Activated CD4-positive, CD25-positive, alpha-beta regulatory T cell treated with anti-CD3 and anti-CD28 coated beads, Interleukin-2, amount 50 U/mL, for 24 hours (primary cell): Measurements from ENCODE around the gene MAP3K12.

Source experiments
- ATAC-seq, 2 donors: fragments of 150-1000 bp; cut with Tn5 transposase; one replicate each; pipeline ENCODE4 v1.10.0; 2021; ENCODE audit warnings: mild to moderate bottlenecking in 1 of 2, moderate library complexity in 1 of 2

MAP3K12 gene

GRCh38 chr12:53508534-53509170 lies 9.4 kb upstream of the MAP3K12 start:
- ATAC-seq = peak; percentile 95 to 98

GRCh38 chr12:53507603-53507885 lies 8.3 kb upstream of the MAP3K12 start:
- no peak for ATAC-seq

DNA sequence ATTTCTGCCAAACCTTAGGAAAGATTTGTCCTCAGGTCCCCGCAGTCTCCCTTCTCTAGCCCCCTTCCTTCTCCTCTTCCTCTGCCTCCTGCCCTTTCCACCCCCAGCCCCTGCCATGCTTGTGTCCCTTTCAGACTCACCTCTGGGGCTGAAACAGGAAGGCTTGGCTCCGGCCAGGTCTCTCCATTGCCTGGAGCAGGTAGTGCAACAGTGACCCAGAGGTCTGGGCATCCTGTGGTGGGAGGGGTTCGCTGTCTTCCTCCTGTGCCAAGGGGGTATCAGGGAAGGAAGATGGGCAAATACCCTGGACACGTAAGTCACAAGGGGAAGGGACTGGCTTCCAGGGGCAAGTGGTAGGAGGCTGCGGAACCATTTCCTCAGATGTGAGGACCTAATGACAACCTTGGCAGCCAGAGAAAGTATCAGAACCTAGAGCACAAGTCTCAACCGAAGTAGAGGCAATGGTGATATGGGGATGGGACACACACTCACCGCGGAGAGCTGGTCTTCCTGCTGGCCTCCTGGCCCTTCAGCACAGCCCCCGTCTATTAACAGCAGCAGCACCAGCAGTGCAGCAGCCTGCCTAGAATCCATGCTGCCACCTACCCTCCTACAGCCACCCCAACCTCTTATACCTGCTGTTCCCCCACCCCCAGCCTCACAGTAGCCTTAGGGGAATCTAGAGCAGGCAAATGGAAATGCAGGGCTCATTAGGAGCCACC lies 7.8 kb upstream of the MAP3K12 start, which contains the start of gene NPFF:
TSS of gene NPFF (minus strand) at position 604 of the 722 bp plus-strand sequence. CDS start at position 594, 10 bp downstream.
- no peak for ATAC-seq

GRCh38 chr12:53506450-53506785 lies 7.2 kb upstream of the MAP3K12 start:
- ATAC-seq = no peak

- ATAC-seq = no peak
Observed at GRCh38 chr12:53505555-53506449, 6.5 kb upstream of the MAP3K12 start.

GRCh38 chr12:53505086-53505485 lies 5.8 kb upstream of the MAP3K12 start:
- ATAC-seq = no peak

GRCh38 chr12:53504004-53504920 lies 5.0 kb upstream of the MAP3K12 start:
- no peak for ATAC-seq

DNA sequence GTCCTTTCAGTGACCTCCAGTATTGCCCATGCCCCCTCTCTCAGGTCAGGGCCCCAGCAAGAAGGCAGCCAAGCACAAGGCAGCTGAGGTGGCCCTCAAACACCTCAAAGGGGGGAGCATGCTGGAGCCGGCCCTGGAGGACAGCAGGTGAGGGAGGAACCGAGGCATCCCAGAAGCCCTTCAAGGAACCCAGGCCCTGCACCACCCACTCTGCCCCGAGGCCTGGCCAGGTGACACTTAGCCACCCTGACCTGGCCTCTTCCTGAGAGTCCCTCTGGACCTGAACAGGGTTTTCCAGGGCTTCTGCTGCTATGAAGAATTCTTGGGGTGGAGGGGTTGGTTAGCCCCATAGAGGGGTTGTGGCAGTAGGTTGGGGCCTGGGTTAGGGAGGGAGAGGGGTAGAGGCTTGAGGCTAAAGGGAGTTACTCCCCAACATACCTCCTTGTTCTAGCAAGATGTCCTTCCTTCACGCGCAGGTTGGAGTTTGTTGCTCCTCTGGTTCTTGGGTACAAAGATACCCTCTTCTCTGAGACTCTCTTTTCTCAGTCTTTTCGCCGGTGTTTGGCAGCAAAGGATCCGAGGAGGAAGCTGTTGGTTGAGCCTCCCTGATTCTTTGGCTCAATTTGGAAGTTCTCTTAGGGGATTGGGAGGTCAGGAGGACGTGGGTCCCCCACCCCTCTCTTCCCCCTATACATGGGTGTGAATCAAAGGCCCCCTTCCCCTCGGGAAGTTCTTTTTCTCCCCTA lies 3.9 kb upstream of the MAP3K12 start:
- no peak for ATAC-seq

DNA sequence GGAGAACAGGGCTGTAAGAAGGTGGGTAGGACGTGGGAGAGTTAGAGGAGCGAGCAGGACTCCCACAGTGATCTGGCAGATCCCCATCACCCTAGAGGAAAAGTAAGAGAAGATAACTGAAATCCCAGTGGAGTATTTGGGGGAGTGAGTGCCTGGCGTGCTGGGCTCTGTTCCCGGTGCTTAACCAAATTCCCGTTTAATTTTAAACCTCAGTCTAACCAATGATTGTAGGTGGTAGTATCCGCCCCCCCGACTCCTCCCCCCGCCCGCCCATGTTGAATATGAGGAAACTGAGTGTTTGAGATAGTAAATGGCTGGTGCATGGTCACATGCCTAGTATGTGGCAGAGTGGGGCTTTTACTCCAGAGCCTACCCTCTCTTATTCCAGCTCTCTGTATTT lies 3.1 kb upstream of the MAP3K12 start:
- no peak for ATAC-seq

DNA sequence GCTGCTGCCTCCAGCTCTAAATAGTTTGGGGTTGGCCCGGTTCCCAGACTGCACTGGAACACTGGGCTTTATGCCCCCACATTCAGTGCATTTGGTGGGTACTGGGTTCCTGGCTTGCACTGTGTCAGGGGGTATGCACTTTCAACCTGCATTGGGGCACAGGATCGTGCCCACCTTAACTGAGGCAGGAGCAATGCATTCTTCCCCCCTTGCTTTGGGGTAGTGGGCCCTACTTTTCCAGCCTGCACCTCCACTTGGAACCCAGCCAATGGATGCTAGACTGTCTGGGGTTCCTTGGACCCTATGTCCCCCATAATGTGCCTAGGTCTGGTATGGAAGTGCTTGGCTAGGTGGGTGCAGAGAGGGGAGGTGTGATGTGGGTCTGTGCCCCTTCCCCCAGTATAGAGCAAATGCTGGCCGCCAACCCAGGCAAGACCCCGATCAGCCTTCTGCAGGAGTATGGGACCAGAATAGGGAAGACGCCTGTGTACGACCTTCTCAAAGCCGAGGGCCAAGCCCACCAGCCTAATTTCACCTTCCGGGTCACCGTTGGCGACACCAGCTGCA lies 2.4 kb upstream of the MAP3K12 start:
- ATAC-seq = no peak

- peak; percentile 81 to 85 for ATAC-seq
Observed at GRCh38 chr12:53500776-53501614, 1.7 kb upstream of the MAP3K12 start, which contains the start of gene TARBP2. Gene TARBP2 (plus strand): TSS chr12:53501283. CDS start chr12:53501409, 126 bp downstream.

DNA sequence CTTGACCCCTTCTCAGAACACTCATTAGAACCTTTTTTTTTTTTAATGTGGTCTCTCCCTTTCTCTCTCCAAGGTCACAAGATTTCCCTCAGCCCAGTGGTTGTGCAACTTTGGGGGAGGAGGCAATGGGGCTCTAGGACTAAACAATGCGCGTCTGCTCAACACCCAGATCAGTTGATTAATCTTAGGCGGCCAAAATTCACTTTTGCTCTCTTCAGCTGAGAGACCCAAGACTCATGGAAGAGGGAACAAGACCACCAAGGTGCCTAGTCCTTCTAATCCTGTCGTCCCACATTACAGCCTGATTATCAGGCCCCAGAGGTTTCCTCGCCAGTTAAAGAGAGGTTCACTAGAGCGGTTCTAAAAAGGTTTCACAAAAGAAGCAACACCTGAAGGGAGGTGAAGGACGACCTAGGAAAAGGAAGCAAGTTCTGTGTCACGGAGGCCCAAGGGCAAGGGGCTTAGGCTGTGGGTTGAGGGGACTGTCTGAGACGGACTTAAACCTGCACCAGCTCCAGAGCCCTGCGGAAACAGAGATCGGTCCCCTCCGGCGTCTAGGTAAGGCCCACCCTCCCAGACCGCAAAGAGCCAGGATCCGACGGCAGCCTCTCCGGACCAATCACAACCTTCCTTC lies 1.0 kb upstream of the MAP3K12 start:
- ATAC-seq = no peak

DNA sequence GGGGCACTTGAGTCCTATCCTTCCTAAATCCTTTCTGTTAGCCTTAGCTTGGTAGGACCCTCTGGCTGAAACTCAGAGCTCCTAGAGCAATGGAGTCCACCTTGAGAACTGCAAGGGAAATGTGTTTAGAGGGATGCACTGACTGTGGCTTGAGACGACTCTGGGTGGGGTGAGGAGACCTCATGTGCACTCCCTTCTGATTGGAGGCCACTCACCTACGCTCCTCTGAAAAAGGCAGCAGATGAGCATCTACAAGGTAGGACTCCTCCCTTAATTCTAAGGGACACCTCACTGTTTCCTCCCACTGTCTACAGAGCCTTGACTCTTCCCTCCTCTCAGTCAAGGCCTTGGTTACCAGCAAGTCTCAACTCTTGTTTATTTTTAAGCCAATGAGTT lies 1.0 kb downstream of the MAP3K12 start:
- no peak for ATAC-seq

DNA sequence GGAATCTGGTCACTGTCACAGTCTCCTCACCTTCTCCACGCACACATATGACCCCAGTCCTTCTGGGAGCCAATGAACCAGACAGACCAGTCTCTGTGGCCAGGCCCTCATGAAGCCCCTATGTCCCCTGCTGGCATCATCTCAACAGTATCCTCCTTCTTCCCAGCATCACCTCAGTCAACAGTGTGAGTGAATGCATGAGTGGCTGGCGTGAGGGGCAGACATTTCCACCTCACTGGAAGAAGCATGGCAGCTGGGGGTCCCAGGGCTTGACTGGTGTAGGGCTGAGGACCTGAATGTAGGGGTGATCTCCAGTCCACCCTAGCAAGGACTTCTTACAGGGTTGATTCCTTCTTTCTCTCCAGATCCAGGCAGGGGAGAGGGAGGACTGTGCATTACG lies 1.8 kb downstream of the MAP3K12 start:
- ATAC-seq = no peak

DNA sequence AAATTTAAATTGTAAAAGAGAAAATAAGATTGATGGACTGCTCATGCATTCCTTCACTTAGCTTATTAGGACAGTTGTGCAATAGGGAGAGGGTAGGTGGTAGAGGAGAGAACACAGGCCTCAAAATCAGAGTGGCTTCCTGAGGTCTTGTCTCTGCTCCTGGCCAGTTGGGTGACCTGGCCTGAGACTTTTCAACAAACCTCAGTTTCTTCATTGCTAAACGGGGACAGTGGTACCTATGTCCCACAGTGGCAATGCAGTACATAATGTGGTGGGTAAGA lies 2.6 kb downstream of the MAP3K12 start:
- ATAC-seq = no peak

DNA sequence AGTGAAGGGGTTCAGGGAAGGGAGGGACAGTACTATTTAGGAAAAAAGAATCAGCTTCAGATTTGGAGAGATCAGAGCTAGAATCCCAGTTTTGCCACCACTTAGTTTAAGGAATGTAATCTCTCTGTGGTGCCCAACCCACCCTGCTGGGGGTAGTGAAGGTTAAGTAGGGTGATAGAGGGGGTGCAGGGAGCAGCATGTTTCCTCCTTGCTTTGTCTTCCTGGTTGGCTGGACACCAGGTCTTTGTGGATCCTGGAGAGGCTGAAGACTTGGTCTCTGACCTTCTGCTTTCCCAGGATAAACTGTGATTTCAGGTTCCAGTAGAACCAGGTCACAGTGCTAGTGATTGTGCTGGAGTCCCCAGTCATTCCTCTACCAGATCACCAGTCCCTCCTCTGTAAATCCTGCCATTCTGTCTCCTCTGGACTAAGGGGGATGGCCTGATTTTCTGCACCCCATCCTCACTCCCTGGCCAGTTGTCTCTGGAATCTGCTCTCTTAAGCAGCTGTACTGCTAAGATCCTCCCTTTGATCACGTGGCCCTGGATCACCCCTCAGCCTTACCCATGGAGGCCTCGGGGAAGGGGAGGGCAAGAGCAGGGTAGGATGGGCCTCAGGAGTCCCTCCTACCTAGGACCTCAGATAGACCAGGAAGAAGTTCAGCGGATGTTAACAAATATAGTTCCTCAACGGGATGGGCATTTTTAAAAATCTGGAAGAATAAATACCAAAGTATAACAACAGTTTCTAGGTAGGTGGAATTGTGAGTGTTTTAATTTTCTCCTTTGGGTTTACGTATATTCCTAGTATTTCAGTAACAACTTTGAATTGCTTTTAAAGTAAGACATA lies 3.1 kb downstream of the MAP3K12 start:
- no peak for ATAC-seq

DNA sequence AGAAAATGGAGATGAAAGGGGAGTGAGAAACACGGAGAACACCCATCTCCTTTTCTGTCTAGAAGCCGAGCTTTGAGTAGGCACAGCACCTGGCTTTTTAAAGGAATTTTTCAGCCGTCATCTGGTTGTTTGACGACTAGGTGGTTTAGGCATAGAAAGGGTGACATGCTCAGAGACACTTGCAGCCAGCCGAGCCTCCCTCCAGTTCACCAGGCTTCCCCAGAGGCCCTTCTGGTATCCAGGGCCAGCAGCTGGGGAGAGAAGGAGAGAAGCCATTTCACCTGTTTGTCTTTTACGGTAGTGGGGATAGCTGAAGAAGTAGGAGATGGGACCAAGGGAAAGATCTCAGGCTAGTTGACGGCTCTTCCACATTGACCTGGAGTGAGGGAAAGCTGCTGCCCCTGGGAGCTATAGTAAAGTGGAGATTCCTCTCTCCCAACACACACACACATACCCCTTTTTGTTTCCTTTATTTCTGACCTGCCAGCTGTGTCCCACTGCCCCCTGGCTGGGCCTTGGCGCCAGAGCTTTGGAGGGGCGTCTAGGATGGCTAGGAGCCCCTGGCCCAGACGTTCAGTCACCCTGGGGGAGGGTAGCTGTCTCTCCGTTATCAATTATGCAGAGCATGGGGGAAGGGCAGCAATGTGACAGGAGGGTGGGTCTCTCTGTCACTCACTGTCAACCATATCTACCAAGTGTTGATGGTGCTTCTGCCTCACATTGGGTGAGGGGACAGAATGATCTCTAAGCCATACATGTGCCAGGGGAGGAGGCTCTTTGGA lies 5.5 kb downstream of the MAP3K12 start:
- no peak for ATAC-seq

DNA sequence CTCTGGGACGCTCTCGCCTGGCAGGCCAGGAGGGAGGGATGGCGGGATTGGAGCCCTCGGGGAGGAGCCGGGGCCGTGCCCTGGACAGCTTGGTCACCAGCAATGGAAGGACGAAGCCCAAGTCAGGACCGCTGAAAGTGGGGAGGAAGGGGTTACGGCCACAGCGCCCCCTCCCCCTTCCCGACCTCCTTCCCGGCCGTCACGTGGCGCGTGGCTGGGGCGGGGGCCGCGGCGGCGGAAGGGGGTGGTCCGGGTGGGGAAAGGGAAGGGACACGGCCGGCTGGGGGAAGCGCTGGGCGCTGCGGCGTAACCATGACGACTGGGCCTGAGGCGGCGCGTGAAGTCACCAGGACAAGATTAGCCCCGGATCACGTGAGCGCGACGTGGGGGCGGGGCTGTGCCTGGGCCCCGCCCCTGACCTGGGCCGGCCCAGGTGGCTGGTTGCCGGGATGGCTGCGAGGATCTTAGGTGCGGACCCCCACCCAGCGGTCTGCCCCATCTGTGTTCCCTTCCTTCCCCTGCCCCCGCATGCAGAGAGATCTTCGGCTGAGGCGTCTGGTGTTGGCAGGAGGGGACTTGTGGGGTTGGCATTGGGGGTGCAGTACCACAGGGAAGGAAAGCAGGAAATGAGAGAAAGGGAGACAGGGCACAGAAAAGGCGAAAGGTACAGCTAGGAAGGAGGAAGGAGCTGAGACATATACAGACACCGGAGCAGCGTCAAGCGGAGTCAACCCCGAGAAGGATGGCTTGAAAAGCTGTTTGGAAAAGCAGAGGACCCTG lies 6.2 kb downstream of the MAP3K12 start:
- peak; percentile 95 for ATAC-seq
